GM23248 (cell line): ENCODE results near the gene PKD2. TPM values are rescaled to one million over a fixed set of nuclear protein-coding genes. Genes with fewer than 3 reads are reported as not detected.

Experiments used
- DNase-seq: peaks from one replicate; pipeline ENCODE4 v3.0.0-alpha.2; 2015
- H2AFZ ChIP-seq: fragments of 200-600 bp; sonication (generic); 2 replicates; pipeline ENCODE4 v1.6.1; 2016; ENCODE audit warnings: antibody characterized with exemption
- H3F3A ChIP-seq: fragments of 200-600 bp; sonication (generic); 2 replicates; pipeline ENCODE4 v1.6.1; 2016; ENCODE audit warnings: mild to moderate bottlenecking, antibody characterized with exemption, mixed run types; ENCODE audit not compliant: insufficient read depth
- H3K27ac ChIP-seq: fragments of 200-600 bp; sonication (generic); 2 replicates; pipeline ENCODE4 v1.5.1; 2016; ENCODE audit warnings: mild to moderate bottlenecking
- H3K27me3 ChIP-seq: fragments of 200-600 bp; sonication (generic); replicated peaks from 2 replicates; pipeline ENCODE4 v1.6.1; 2016; ENCODE audit warnings: mild to moderate bottlenecking; ENCODE audit not compliant: insufficient read depth
- H3K36me3 ChIP-seq: fragments of 200-600 bp; sonication (generic); 2 replicates; pipeline ENCODE4 v1.6.1; 2016; ENCODE audit warnings: low read depth, mild to moderate bottlenecking
- H3K4me1 ChIP-seq: fragments of 200-600 bp; sonication (generic); 2 replicates; pipeline ENCODE4 v1.6.1; 2016; ENCODE audit warnings: mild to moderate bottlenecking; ENCODE audit not compliant: insufficient read depth
- H3K4me2 ChIP-seq: fragments of 200-600 bp; sonication (generic); one replicate; pipeline ENCODE4 v1.6.1; 2016; ENCODE audit warnings: mild to moderate bottlenecking; ENCODE audit not compliant: unreplicated experiment
- H3K4me3 ChIP-seq: fragments of 200-600 bp; sonication (generic); 2 replicates; pipeline ENCODE4 v1.5.1; 2016; ENCODE audit warnings: mild to moderate bottlenecking
- H3K79me2 ChIP-seq: fragments of 200-600 bp; sonication (generic); 2 replicates; pipeline ENCODE4 v1.6.1; 2016; ENCODE audit warnings: mild to moderate bottlenecking; ENCODE audit not compliant: insufficient read depth
- H3K9ac ChIP-seq: fragments of 200-600 bp; sonication (generic); 2 replicates; pipeline ENCODE4 v1.6.1; 2016; ENCODE audit warnings: mild to moderate bottlenecking
- H3K9me2 ChIP-seq: fragments of 200-600 bp; sonication (generic); 2 replicates; pipeline ENCODE4 v1.6.1; 2016; ENCODE audit warnings: mixed run types, mild to moderate bottlenecking, moderate library complexity; ENCODE audit not compliant: insufficient read depth
- H3K9me3 ChIP-seq: fragments of 200-600 bp; sonication (generic); one replicate; pipeline ENCODE4 v1.6.1; 2017; ENCODE audit warnings: low read depth
- H4K20me1 ChIP-seq: fragments of 200-600 bp; sonication (generic); 2 replicates; pipeline ENCODE4 v1.6.0; 2016; ENCODE audit not compliant: insufficient read depth
- EZH2 ChIP-seq: fragments of 200-600 bp; sonication (generic); IDR thresholded peaks from 2 replicates; pipeline ENCODE4 v1.6.1; 2018; ENCODE audit warnings: antibody characterized with exemption, mild to moderate bottlenecking; ENCODE audit not compliant: insufficient read depth, poor library complexity, severe bottlenecking
- EZH2phosphoT487 ChIP-seq: fragments of 200-600 bp; sonication (generic); IDR thresholded peaks from 2 replicates; pipeline ENCODE4 v1.6.1; 2018; ENCODE audit warnings: antibody characterized with exemption, moderate library complexity, mild to moderate bottlenecking, low read depth; ENCODE audit not compliant: insufficient read depth
- WGBS, 2 experiments: methylation state at CpG; one replicate each; pipeline ENCODE4 v1.1.6; 2015 to 2017; ENCODE audit warnings: low lambda C conversion rate in 2 of 2, low coverage in 1 of 2; ENCODE audit errors: missing lambda C conversion rate in 2 of 2; 5-methylcytosine and 5-hydroxymethylcytosine counted together
- in situ Hi-C: fragments of 300-500 bp; cut with MboI; formaldehyde crosslinking; loops from 2 replicates; pipeline ENCODE4 v1.15.0; 2020
- polyA plus RNA-seq: library from polyadenylated mRNA; unstranded; fragments of >200 nt; fragmentation: Nextera tagmentation; extraction: Ambion mirVana; gene quantifications from 2 replicates; pipeline ENCODE4 v1.2.1, GENCODE V29; 2016
- total RNA-seq: library from RNA; depleted of rRNA; stranded (reverse); fragments of >200 nt; shearing (Covaris generic); gene quantifications from 2 replicates; pipeline ENCODE4 v1.2.3, GENCODE V29; 2014; rRNA removed

PKD2 gene
- 125 and 136 TPM in 2 replicates for total RNA-seq
- 33.0 and 35.0 TPM in 2 replicates for polyA plus RNA-seq

GRCh38 chr4:88007304-88008121 is at the start of gene PKD2:
PKD2 (plus strand) TSS chr4:88007635; CDS start chr4:88007734, 99 bp downstream.
- Histone ChIP-seq H3K79me2 (peaks cover 44% of the 10 kb centered on the region), H3K9me2 (no peaks in the 10 kb centered on the region), H3K9me3 (no peaks in the 10 kb centered on the region), H3K27me3 (no peaks in the 10 kb centered on the region), H3K9ac (peak within 1 kb of the TSS; percentile 83), H3K27ac (peak within 1 kb of the TSS; percentile 55), H3K4me2 (peak within 1 kb of the TSS; percentile 88), H2AFZ (peak within 1 kb of the TSS; percentile 78), H4K20me1 (peaks cover 7% of the 10 kb centered on the region; the same call in 1 of the 2 replicates), H3F3A (peaks cover 50% of the 10 kb centered on the region), H3K4me1 (peaks cover 59% of the 10 kb centered on the region), H3K4me3 (peak within 1 kb of the TSS; percentile 87), H3K36me3 (no peaks in the 10 kb centered on the region)
- TF ChIP-seq EZH2 = no peak
- TF ChIP-seq EZH2phosphoT487 = no peak
- DNase-seq = peak; percentile 93
- WGBS, 2 experiments = 1 to 2% methylated on average over 65 to 74 of the region's 116 CpGs
- in situ Hi-C loops = no loop called here

- H3K4me3 ChIP-seq = no peak overlapping the region
- no peaks in the 10 kb centered on the region for H3F3A ChIP-seq
- H3K9me2 ChIP-seq = no peaks in the 10 kb centered on the region
- no peaks in the 10 kb centered on the region for H3K36me3 ChIP-seq
- H3K4me1 ChIP-seq = no peaks in the 10 kb centered on the region
- no peak overlapping the region for H2AFZ ChIP-seq
- no peak overlapping the region for H3K4me2 ChIP-seq
- in situ Hi-C loops = loop anchor here (10.0 kb wide), 1 partner anchor 107 kb away; no protein-coding TSS in a partner anchor
- no peak overlapping the region for H3K27ac ChIP-seq
- no peak overlapping the region for H3K9ac ChIP-seq
- TF ChIP-seq EZH2 = no peak
- no peak for TF ChIP-seq EZH2phosphoT487
- no peaks in the 10 kb centered on the region for H3K27me3 ChIP-seq
- H3K79me2 ChIP-seq = no peaks in the 10 kb centered on the region
- H3K9me3 ChIP-seq = no peaks in the 10 kb centered on the region
- no peaks in the 10 kb centered on the region for H4K20me1 ChIP-seq
- DNase-seq = peak; percentile 69
- 4 to 40% methylated on average over 1 of the region's 1 CpG for whole genome bisulfite sequencing, 2 experiments
These were observed 45.4 kb upstream of the PKD2 start for GRCh38 chr4:87961993-87962392.

- DNase-seq = no peak
- in situ Hi-C loops = loop anchor here (10.0 kb wide), 1 partner anchor 108 kb away; no protein-coding TSS in a partner anchor
These were observed 44.9 kb upstream of the PKD2 start for GRCh38 chr4:87962398-87963146.

GRCh38 chr4:87965501-87965975 is 41.9 kb upstream of the PKD2 start:
- no peaks in the 10 kb centered on the region for H3F3A ChIP-seq
- in situ Hi-C loops = loop anchor here (10.0 kb wide), 1 partner anchor 111 kb away; no protein-coding TSS in a partner anchor
- H3K36me3 ChIP-seq = no peaks in the 10 kb centered on the region
- H3K27me3 ChIP-seq = 0 out of 2 replicates have a peak, but pooled peaks cover 15% of the 10 kb centered on the region
- H3K9me2 ChIP-seq = no peaks in the 10 kb centered on the region
- no peak overlapping the region for H2AFZ ChIP-seq
- no peaks in the 10 kb centered on the region for H3K9me3 ChIP-seq
- no peak overlapping the region for H3K9ac ChIP-seq
- H3K79me2 ChIP-seq = no peaks in the 10 kb centered on the region
- no peak for DNase-seq
- H3K4me2 ChIP-seq = no peak overlapping the region
- no peaks in the 10 kb centered on the region for H3K4me1 ChIP-seq
- H3K27ac ChIP-seq = no peak overlapping the region
- 82 to 85% methylated on average over 19 to 21 of the region's 21 CpGs for WGBS, 2 experiments
- H4K20me1 ChIP-seq = no peaks in the 10 kb centered on the region
- no peak for TF ChIP-seq EZH2phosphoT487
- no peak for TF ChIP-seq EZH2
- H3K4me3 ChIP-seq = no peak overlapping the region

More at GRCh38 chr4:87962398-87963146, 44.9 kb upstream of the PKD2 start:
- H3K4me1 ChIP-seq = no peaks in the 10 kb centered on the region
- no peaks in the 10 kb centered on the region for H3K79me2 ChIP-seq
- no peak overlapping the region for H2AFZ ChIP-seq
- no peak overlapping the region for H3K4me3 ChIP-seq
- 77 to 80% methylated on average over 5 of the region's 5 CpGs for WGBS, 2 experiments
- no peak overlapping the region for H3K9ac ChIP-seq
- TF ChIP-seq EZH2 (no peak), EZH2phosphoT487 (no peak)
- H3K27me3 ChIP-seq = no peaks in the 10 kb centered on the region
- no peaks in the 10 kb centered on the region for H3K9me3 ChIP-seq
- H3K4me2 ChIP-seq = no peak overlapping the region
- no peak overlapping the region for H3K27ac ChIP-seq
- no peaks in the 10 kb centered on the region for H3F3A ChIP-seq
- H3K9me2 ChIP-seq = no peaks in the 10 kb centered on the region
- no peaks in the 10 kb centered on the region for H4K20me1 ChIP-seq
- no peaks in the 10 kb centered on the region for H3K36me3 ChIP-seq
